Measurements from ENCODE around the gene VPS8. TPM values are rescaled to one million over a fixed set of nuclear protein-coding genes. Genes with fewer than 3 reads are reported as not detected.

VPS8 gene
- total RNA-seq, 1 experiment from 2014 or later: 39.7 TPM

- Histone ChIP-seq H3K56ac (ENCODE audit: insufficient read length, low read depth, low read length) (no peak overlapping the region), H3K9me3 (ENCODE audit: control insufficient read depth, low read depth, low read length) (no peaks in the 10 kb centered on the region), H4K91ac (ENCODE audit: insufficient read length, low read depth, low read length) (no peak overlapping the region), H3T11ph (ENCODE audit: low read length) (no peak overlapping the region), H2BK5ac (ENCODE audit: insufficient read length, low read length) (no peak overlapping the region), H3K27ac (ENCODE audit: insufficient read length, low read depth, low read length) (no peak overlapping the region), H3K27me3 (ENCODE audit: insufficient read depth, low read length) (no peaks in the 10 kb centered on the region), H3K23me2 (ENCODE audit: insufficient read length, low read depth, low read length, poor library complexity, severe bottlenecking) (no peaks in the 10 kb centered on the region), H2BK15ac (ENCODE audit: low read depth, low read length) (no peak overlapping the region), H3K4me1 (ENCODE audit: insufficient read depth, low read length) (peaks cover under 1% of the 10 kb centered on the region; the same call in 1 of the 2 replicates), H4K5ac (ENCODE audit: insufficient read length, low read depth, low read length) (no peak overlapping the region), H3K18ac (ENCODE audit: insufficient read length, low read depth, low read length) (no peak overlapping the region), H3K79me2 (ENCODE audit: insufficient read depth, low read length) (no peaks in the 10 kb centered on the region), H2BK20ac (ENCODE audit: low read depth, low read length, poor library complexity, severe bottlenecking) (no peak overlapping the region), H3K23ac (ENCODE audit: insufficient read length, low read depth, low read length) (no peak overlapping the region), H3K9ac (ENCODE audit: extremely low read depth, insufficient read length, low read length) (no peak overlapping the region), H3K4me2 (ENCODE audit: insufficient read depth, insufficient read length, low read length) (no peak overlapping the region), H2BK120ac (ENCODE audit: low read depth, low read length, poor library complexity, severe bottlenecking) (no peak overlapping the region), H2BK12ac (ENCODE audit: insufficient read length, low read depth, low read length) (no peak overlapping the region), H2AFZ (ENCODE audit: low read length) (no peak overlapping the region), H3K14ac (ENCODE audit: insufficient read depth, low read length) (no peak overlapping the region), H3K79me1 (ENCODE audit: insufficient read depth, low read depth, low read length, poor library complexity, severe bottlenecking) (no peaks in the 10 kb centered on the region), H2AK5ac (ENCODE audit: insufficient read length, low read length) (no peak overlapping the region), H3K4ac (ENCODE audit: low read depth, low read length) (no peak overlapping the region), H4K20me1 (ENCODE audit: control insufficient read depth, insufficient read depth, insufficient read length) (no peaks in the 10 kb centered on the region), H4K8ac (replicated peaks; ENCODE audit: insufficient read length, low read depth, low read length) (no peak overlapping the region)
- Mint-ChIP-seq H3K36me3 (ENCODE audit: insufficient read depth in 1 of 3, low read depth in 3 of 3) (no peaks in the 10 kb centered on the region; a peak in 1 of 7 replicates), H3K27ac (no peak overlapping the region), H3K9me3 (no peaks in the 10 kb centered on the region), H3K4me1 (peaks cover 15 to 23% of the 10 kb centered on the region in 2 experiments), H3K4me3 (no peak overlapping the region), H3K27me3 (ENCODE audit: low read depth) (peaks cover 12% of the 10 kb centered on the region)
- no peak for TF ChIP-seq CTCF (conservative IDR thresholded peaks at IDR 0.05)
- DNase-seq: no peak
- no CpG with 5 or more reads among the region's 12 CpGs for WGBS (ENCODE audit: extremely low coverage, insufficient read length, low lambda C conversion rate)
Measured at GRCh38 chr3:184785890-184786279, 26.1 kb upstream of the VPS8 start.
